ENCODE data around the gene DNAJC15. TPM values are rescaled to one million over a fixed set of nuclear protein-coding genes. Genes with fewer than 3 reads are reported as not detected.

Gene DNAJC15
- total and polyA plus RNA-seq, 2 of the 8 experiments (the other 6 are each of a cell fraction or from before 2014, with no cell fraction given), result 5.8 to 20.8 TPM

DNA sequence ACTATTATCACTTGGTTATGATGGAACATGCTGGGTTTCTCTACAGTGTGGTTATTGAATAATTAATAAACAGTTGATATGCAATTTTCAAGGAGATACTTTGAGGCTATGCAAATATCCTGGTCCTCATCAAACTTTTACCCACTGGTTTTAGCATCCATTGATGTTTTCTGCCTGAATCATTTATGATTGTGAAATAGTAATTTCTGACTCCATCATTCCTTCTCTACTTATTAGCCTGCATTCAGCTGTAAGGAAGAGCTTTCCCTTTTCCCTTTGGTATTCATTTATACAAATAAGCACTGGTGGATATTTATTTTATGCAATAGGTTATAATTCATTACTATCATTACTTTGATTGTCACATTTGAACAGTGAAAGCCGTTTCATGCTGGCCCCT is 13.9 kb upstream of the DNAJC15 start:
- H3K79me2 ChIP-seq (ENCODE audit: control insufficient read depth in 1 of 2, insufficient read depth in 2 of 2, low read length in 2 of 2), result no peaks in the 10 kb centered on the region
- H3K56ac ChIP-seq (replicated peaks; ENCODE audit: insufficient read length, low read depth, low read length), result no peak overlapping the region
- H3K23me2 ChIP-seq (ENCODE audit: low read depth, low read length), result no peaks in the 10 kb centered on the region
- no peak overlapping the region for H3K4me2 ChIP-seq (ENCODE audit: insufficient read depth in 1 of 2, low read depth in 2 of 2, low read length in 2 of 2)
- H3K9ac ChIP-seq (replicated peaks in 1 of 4; ENCODE audit: extremely low read depth in 1 of 4, low read depth in 3 of 4, low read length in 3 of 4), result no peak overlapping the region
- no peak overlapping the region for H2AFZ ChIP-seq (ENCODE audit: low read length)
- H2AK5ac ChIP-seq (ENCODE audit: low read depth, low read length), result no peak overlapping the region
- H3K14ac ChIP-seq (ENCODE audit: insufficient read length), result no peak overlapping the region
- H3K27ac ChIP-seq (ENCODE audit: low read depth, low read length), result no peak overlapping the region
- H3K4me3 ChIP-seq (ENCODE audit: extremely low read depth in 1 of 4, insufficient read depth in 2 of 4, low read depth in 3 of 4, low read length in 4 of 4), result no peak overlapping the region
- no peak overlapping the region for H2BK12ac ChIP-seq (ENCODE audit: low read depth, low read length)
- no peak overlapping the region for H4K8ac ChIP-seq (ENCODE audit: extremely low read depth, insufficient read depth, low read length)
- no peak overlapping the region for H2BK120ac ChIP-seq (replicated peaks; ENCODE audit: low read depth, low read length)
- no peak overlapping the region for H2BK20ac ChIP-seq (ENCODE audit: low read length)
- 83% methylated on average over 1 of the region's 1 CpG; no CpG with 5 or more reads in 1 of the 2 experiments for WGBS, 2 experiments (ENCODE audit: extremely low coverage in 1 of 2, insufficient coverage in 1 of 2, insufficient read length in 1 of 2, insufficient replicate concordance in 2 of 2, low coverage in 1 of 2, low lambda C conversion rate in 2 of 2, missing lambda C conversion rate in 1 of 2)
- no peaks in the 10 kb centered on the region for H4K20me1 ChIP-seq (replicated peaks in 1 of 2; ENCODE audit: control insufficient read depth in 1 of 2, insufficient read depth in 2 of 2, low read length in 2 of 2)
- H3K9me3 ChIP-seq (ENCODE audit: insufficient read depth in 2 of 2, low read depth in 1 of 2, low read length in 1 of 2), result no peaks in the 10 kb centered on the region
- H2BK5ac ChIP-seq (ENCODE audit: low read depth, low read length), result no peak overlapping the region
- H3K79me1 ChIP-seq (ENCODE audit: low read depth, low read length), result no peaks in the 10 kb centered on the region
- CTCF ChIA-PET (ENCODE audit: partially characterized antibody), result no interaction called here
- H3K4me1 ChIP-seq (replicated peaks in 1 of 4; ENCODE audit: control insufficient read depth in 3 of 4, insufficient read depth in 4 of 4, low read length in 3 of 4), result peaks cover 0 to 4% (median 0%) of the 10 kb centered on the region in 4 experiments; a peak in 2 of 7 replicates
- H3K18ac ChIP-seq (ENCODE audit: extremely low read depth, low read length), result no peak overlapping the region
- no peak overlapping the region for H3K4ac ChIP-seq (replicated peaks; ENCODE audit: insufficient read length, low read depth, low read length)
- DNase-seq (ENCODE audit: low read depth in 1 of 2, low spot score in 2 of 2), result no peak
- H2BK15ac ChIP-seq (ENCODE audit: low read length), result no peak overlapping the region
- POLR2A ChIA-PET (ENCODE audit: partially characterized antibody), result no interaction called here
- no peak for FAIRE-seq
- no peak overlapping the region for H4K5ac ChIP-seq (ENCODE audit: insufficient read length, low read depth, low read length)
- no peak overlapping the region for H4K91ac ChIP-seq (replicated peaks; ENCODE audit: insufficient read length, low read length)
- no peaks in the 10 kb centered on the region for H3K27me3 ChIP-seq (replicated peaks in 1 of 4; ENCODE audit: control insufficient read depth in 3 of 4, extremely low read depth in 1 of 4, insufficient read depth in 3 of 4, low read length in 3 of 4)
- no peak overlapping the region for H3K23ac ChIP-seq (ENCODE audit: insufficient read length)
- no peaks in the 10 kb centered on the region for H3K36me3 ChIP-seq (ENCODE audit: control insufficient read depth in 2 of 4, insufficient read depth in 4 of 4, low read length in 3 of 4)
- no peak for TF ChIP-seq SAP30 (IDR thresholded peaks at IDR 0.05; ENCODE audit: insufficient read depth, insufficient replicate concordance, low read length)
- no peak for TF ChIP-seq SRF (IDR thresholded peaks at IDR 0.05; ENCODE audit: low read depth, low read length)
- no peak for TF ChIP-seq SIX5 (IDR thresholded peaks at IDR 0.05; ENCODE audit: low read depth, low read length)
- no peak for TF ChIP-seq HDAC2 (IDR thresholded peaks at IDR 0.05; ENCODE audit: borderline replicate concordance in 1 of 2, low read depth in 2 of 2, low read length in 2 of 2)
- TF ChIP-seq, protein P1, sequence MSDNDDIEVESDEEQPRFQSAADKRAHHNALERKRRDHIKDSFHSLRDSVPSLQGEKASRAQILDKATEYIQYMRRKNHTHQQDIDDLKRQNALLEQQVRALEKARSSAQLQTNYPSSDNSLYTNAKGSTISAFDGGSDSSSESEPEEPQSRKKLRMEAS (IDR thresholded peaks at IDR 0.05), result no peak
- no peak for TF ChIP-seq GTF2F1 (IDR thresholded peaks at IDR 0.05; ENCODE audit: borderline replicate concordance, low read depth, low read length)
- no peak for TF ChIP-seq FOSL1 (IDR thresholded peaks at IDR 0.05; ENCODE audit: insufficient read depth, low read depth, low read length)
- no peak for TF ChIP-seq SP1 (IDR thresholded peaks at IDR 0.05; ENCODE audit: low read depth, low read length)
- no peak for TF ChIP-seq RBBP5 (IDR thresholded peaks at IDR 0.05; ENCODE audit: borderline replicate concordance, low read depth, low read length)
- TF ChIP-seq, protein P2, sequence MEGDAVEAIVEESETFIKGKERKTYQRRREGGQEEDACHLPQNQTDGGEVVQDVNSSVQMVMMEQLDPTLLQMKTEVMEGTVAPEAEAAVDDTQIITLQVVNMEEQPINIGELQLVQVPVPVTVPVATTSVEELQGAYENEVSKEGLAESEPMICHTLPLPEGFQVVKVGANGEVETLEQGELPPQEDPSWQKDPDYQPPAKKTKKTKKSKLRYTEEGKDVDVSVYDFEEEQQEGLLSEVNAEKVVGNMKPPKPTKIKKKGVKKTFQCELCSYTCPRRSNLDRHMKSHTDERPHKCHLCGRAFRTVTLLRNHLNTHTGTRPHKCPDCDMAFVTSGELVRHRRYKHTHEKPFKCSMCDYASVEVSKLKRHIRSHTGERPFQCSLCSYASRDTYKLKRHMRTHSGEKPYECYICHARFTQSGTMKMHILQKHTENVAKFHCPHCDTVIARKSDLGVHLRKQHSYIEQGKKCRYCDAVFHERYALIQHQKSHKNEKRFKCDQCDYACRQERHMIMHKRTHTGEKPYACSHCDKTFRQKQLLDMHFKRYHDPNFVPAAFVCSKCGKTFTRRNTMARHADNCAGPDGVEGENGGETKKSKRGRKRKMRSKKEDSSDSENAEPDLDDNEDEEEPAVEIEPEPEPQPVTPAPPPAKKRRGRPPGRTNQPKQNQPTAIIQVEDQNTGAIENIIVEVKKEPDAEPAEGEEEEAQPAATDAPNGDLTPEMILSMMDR (IDR thresholded peaks at IDR 0.05; ENCODE audit: control extremely low read depth in 1 of 3, insufficient read depth in 1 of 3, low read depth in 1 of 3, low read length in 3 of 3), result no peak
- TF ChIP-seq TAF7 (optimal IDR thresholded peaks at IDR 0.05; ENCODE audit: borderline replicate concordance, low read depth, low read length), result no peak
